Ovary (tissue), 3 donors: ENCODE results near the gene LRRC59.

ENCODE experiments used
- POLR2A ChIP-seq: fragments of 450-650 bp; IDR thresholded peaks from one replicate; pipeline ENCODE4 v1.6.1; 2017; ENCODE audit warnings: antibody characterized with exemption, mild to moderate bottlenecking, moderate library complexity
- TF ChIP-seq, protein P1 (sequence below), 3 donors: fragments of 450-650 bp in 2 of 3; fragments of 200-600 bp in 1 of 3; IDR thresholded peaks; one replicate each; pipeline versions ENCODE4 v1.5.1 to v1.8.0; 2016 to 2022; ENCODE audit warnings: antibody characterized with exemption in 3 of 3, mild to moderate bottlenecking in 1 of 3
- donor health status: DM: no; HTN: no; CAD: no.

GRCh38 chr17:50352072-50352692 lies 45.1 kb downstream of the LRRC59 start:
- TF ChIP-seq, protein P1, sequence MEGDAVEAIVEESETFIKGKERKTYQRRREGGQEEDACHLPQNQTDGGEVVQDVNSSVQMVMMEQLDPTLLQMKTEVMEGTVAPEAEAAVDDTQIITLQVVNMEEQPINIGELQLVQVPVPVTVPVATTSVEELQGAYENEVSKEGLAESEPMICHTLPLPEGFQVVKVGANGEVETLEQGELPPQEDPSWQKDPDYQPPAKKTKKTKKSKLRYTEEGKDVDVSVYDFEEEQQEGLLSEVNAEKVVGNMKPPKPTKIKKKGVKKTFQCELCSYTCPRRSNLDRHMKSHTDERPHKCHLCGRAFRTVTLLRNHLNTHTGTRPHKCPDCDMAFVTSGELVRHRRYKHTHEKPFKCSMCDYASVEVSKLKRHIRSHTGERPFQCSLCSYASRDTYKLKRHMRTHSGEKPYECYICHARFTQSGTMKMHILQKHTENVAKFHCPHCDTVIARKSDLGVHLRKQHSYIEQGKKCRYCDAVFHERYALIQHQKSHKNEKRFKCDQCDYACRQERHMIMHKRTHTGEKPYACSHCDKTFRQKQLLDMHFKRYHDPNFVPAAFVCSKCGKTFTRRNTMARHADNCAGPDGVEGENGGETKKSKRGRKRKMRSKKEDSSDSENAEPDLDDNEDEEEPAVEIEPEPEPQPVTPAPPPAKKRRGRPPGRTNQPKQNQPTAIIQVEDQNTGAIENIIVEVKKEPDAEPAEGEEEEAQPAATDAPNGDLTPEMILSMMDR (IDR thresholded peaks at IDR 0.05), result no peak
- no peak for TF ChIP-seq POLR2A
